NCI-H82 (cell line): ENCODE measurements around the gene ABHD16A.

Experiments
- DNase-seq: peaks from one replicate; lab custom pipeline; 2025; lab: John Stamatoyannopoulos, UW

ABHD16A gene

GRCh38 chr6:31639449-31639861, 63.7 kb downstream of the ABHD16A start:
- DNase-seq, result no peak

- DNase-seq, result no peak
Measured at GRCh38 chr6:31639043-31639442, 64.1 kb downstream of the ABHD16A start.
